AG04449 (cell line): ENCODE results near the gene PJA2.

Experiments used
- CTCF ChIA-PET: fragments of 350-600 bp; formaldehyde crosslinking; extraction: SDS; loops from one replicate; lab custom pipeline; 2021; ENCODE audit warnings: antibody characterized with exemption; lab: Yijun Ruan, JAX
- POLR2A ChIA-PET: fragments of 400-600, 350-600 bp; formaldehyde crosslinking; extraction: SDS; loops from one replicate; lab custom pipeline; 2020; ENCODE audit warnings: antibody characterized with exemption, inconsistent platforms; lab: Yijun Ruan, JAX
- DNase-seq: peaks from one replicate; pipeline ENCODE4 v3.0.0-alpha.2; 2010; ENCODE audit warnings: low read depth, low spot score
- H3K4me3 ChIP-seq: 2 replicates; pipeline ENCODE4 v1.5.1; 2011; ENCODE audit warnings: low read depth, mild to moderate bottlenecking, control low read depth, low read length
- TF ChIP-seq, protein P1 (sequence below): IDR thresholded peaks from one replicate; pipeline ENCODE4 v1.5.1; 2011; ENCODE audit warnings: mild to moderate bottlenecking, moderate library complexity, low read length, control low read depth, inconsistent platforms; ENCODE audit not compliant: insufficient read depth; ENCODE audit errors: missing control alignments

Gene PJA2

GRCh38 chr5:109387408-109387974 lies 22.3 kb downstream of the PJA2 start:
- TF ChIP-seq, protein P1, sequence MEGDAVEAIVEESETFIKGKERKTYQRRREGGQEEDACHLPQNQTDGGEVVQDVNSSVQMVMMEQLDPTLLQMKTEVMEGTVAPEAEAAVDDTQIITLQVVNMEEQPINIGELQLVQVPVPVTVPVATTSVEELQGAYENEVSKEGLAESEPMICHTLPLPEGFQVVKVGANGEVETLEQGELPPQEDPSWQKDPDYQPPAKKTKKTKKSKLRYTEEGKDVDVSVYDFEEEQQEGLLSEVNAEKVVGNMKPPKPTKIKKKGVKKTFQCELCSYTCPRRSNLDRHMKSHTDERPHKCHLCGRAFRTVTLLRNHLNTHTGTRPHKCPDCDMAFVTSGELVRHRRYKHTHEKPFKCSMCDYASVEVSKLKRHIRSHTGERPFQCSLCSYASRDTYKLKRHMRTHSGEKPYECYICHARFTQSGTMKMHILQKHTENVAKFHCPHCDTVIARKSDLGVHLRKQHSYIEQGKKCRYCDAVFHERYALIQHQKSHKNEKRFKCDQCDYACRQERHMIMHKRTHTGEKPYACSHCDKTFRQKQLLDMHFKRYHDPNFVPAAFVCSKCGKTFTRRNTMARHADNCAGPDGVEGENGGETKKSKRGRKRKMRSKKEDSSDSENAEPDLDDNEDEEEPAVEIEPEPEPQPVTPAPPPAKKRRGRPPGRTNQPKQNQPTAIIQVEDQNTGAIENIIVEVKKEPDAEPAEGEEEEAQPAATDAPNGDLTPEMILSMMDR = no peak
- DNase-seq = no peak
- ChIA-PET POLR2A (no interaction called here), CTCF (no interaction called here)
- H3K4me3 ChIP-seq = no peak overlapping the region

GRCh38 chr5:109378095-109378494 lies 31.7 kb downstream of the PJA2 start:
- ChIA-PET POLR2A (no interaction called here), CTCF (no interaction called here)
- TF ChIP-seq, protein P1 = no peak
- no peak for DNase-seq
- no peak overlapping the region for H3K4me3 ChIP-seq

DNA sequence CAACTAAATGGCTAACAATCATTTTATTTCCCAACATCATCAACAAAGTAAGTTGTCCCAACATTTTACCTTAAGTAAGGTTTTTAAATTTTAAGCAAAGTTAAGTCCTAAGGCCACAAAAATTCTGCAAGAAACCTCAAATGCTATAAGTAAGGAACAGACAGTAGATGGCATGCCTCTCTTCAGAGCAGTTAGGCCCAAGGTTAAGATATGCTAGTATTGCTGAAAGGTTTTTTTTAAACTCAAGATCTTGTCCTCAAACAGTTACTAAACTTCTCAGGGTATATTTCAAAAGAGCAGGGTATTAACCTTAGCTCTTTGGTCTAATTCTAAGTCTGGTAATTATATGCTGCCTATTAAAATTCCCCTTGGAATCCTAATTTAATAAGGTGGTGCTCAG lies 35.1 kb downstream of the PJA2 start:
- ChIA-PET POLR2A (no interaction called here), CTCF (no interaction called here)
- DNase-seq = no peak
- no peak overlapping the region for H3K4me3 ChIP-seq
- TF ChIP-seq, protein P1 = no peak

DNA sequence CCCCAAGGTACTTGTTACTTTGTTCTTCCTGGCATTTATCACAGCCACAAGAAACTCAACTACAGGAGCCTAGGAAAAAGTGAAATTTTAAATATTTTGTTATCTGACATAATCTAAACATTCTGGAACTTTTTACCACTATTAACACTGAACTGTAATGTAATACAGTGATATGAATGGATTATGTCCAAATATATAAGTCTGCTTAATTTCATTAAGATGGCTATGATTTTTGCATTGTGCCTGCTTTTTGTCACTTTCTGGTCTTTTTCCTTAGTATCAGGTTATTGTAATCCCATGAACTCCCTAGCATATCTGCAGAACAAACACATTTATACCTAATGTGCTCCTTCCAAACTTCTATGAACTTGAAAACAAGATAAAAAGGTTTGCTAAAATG lies 35.8 kb downstream of the PJA2 start:
- TF ChIP-seq, protein P1 = no peak
- CTCF ChIA-PET = no interaction called here
- POLR2A ChIA-PET = no interaction called here

GRCh38 chr5:109370343-109370742 lies 39.4 kb downstream of the PJA2 start:
- H3K4me3 ChIP-seq = no peak overlapping the region
- ChIA-PET POLR2A (no interaction called here), CTCF (interaction anchor here (0.6 to 1.4 kb wide), 2 partner anchors 10 to 83 kb away, joined by 3 read pairs; no protein-coding TSS in a partner anchor)
- no peak for DNase-seq
- TF ChIP-seq, protein P1 = no peak

More for the DNA sequence above, 35.8 kb downstream of the PJA2 start:
- DNase-seq = no peak
- no peak overlapping the region for H3K4me3 ChIP-seq

DNA sequence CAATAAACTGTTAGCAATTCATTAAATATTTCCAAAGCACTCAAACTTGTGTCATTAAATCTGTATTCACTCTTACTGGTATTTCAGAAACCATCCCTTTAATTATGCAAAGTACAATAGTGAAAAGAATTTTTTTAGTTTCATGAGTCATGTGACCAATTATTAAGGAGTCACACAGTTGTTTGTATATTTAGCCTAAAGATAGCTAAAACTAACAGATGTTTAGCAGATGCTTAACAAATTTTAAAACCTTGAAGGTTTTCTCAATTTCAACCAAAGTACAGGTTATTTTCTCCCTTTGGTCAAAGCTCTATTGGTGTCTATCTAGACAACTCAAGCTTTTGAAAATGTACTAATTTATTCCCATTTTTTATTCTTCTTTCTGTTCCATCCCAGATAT lies 44.1 kb downstream of the PJA2 start:
- no peak overlapping the region for H3K4me3 ChIP-seq
- no peak for DNase-seq
- TF ChIP-seq, protein P1 = no peak
- ChIA-PET CTCF (interaction anchor here (1.0 kb wide), 1 partner anchor 14 kb away, joined by 3 read pairs; no protein-coding TSS in a partner anchor), POLR2A (no interaction called here)
